ENCODE measurements around the gene ENPP1. TPM values are rescaled to one million over a fixed set of nuclear protein-coding genes. Genes with fewer than 3 reads are reported as not detected.

The ENPP1 gene
- total and polyA plus RNA-seq, 3 donors from 2014 or later = 8.3 to 16.0 (median 12.0) TPM

- Histone ChIP-seq H3K4me1 (no peaks in the 10 kb centered on the region), H3K4me3 (no peak overlapping the region), H3K9me3 (no peaks in the 10 kb centered on the region), H3K36me3 (ENCODE audit: low read depth, missing control alignments) (no peaks in the 10 kb centered on the region), H3K27me3 (no peaks in the 10 kb centered on the region), H3K27ac (no peak overlapping the region)
- no peak for TF ChIP-seq POLR2A (IDR thresholded peaks at IDR 0.05)
- TF ChIP-seq, protein P1, sequence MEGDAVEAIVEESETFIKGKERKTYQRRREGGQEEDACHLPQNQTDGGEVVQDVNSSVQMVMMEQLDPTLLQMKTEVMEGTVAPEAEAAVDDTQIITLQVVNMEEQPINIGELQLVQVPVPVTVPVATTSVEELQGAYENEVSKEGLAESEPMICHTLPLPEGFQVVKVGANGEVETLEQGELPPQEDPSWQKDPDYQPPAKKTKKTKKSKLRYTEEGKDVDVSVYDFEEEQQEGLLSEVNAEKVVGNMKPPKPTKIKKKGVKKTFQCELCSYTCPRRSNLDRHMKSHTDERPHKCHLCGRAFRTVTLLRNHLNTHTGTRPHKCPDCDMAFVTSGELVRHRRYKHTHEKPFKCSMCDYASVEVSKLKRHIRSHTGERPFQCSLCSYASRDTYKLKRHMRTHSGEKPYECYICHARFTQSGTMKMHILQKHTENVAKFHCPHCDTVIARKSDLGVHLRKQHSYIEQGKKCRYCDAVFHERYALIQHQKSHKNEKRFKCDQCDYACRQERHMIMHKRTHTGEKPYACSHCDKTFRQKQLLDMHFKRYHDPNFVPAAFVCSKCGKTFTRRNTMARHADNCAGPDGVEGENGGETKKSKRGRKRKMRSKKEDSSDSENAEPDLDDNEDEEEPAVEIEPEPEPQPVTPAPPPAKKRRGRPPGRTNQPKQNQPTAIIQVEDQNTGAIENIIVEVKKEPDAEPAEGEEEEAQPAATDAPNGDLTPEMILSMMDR (IDR thresholded peaks at IDR 0.05) = no peak
- WGBS, 2 donors = 63 to 86% methylated on average over 3 of the region's 3 CpGs
- intact Hi-C loops (cut with DNase I; ENCODE audit: low total_unique reads) = no loop called here
- DNase-seq = no peak
Measured at GRCh38 chr6:131890091-131890490, 82.3 kb downstream of the ENPP1 start.

DNA sequence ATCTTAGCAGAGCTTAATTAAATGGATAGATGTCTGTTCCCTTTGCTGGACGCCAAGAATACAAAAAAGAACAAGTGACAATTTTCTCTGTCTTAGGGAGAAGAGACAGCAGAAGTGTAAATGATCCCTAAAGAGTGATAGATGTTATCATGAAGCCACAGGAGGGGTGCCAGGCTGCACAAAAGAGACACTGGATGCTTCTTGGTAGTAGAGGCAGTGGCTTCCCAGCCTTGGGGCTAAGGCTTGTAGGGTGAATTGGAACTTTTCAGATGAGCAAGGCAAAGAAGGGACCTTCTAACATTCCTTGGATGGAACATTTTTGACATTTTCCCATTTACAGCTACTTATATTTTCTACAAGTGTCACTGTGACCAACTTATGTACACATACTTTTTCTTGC, 85.4 kb downstream of the ENPP1 start:
- Histone ChIP-seq H3K4me1 (no peaks in the 10 kb centered on the region), H3K27me3 (no peaks in the 10 kb centered on the region), H3K9me3 (no peaks in the 10 kb centered on the region), H3K27ac (no peak overlapping the region), H3K36me3 (ENCODE audit: low read depth, missing control alignments) (no peaks in the 10 kb centered on the region), H3K4me3 (no peak overlapping the region)
- intact Hi-C loops (cut with DNase I; ENCODE audit: low total_unique reads) = no loop called here
- no peak for DNase-seq
- TF ChIP-seq POLR2A (IDR thresholded peaks at IDR 0.05) = no peak
- TF ChIP-seq, protein P1 (IDR thresholded peaks at IDR 0.05) = no peak
- 84 to 91% methylated on average over 1 of the region's 1 CpG for WGBS, 2 donors

- intact Hi-C loops (cut with DNase I; ENCODE audit: low total_unique reads) = no loop called here
- DNase-seq = no peak
- Histone ChIP-seq H3K9me3 (no peaks in the 10 kb centered on the region), H3K27ac (no peak overlapping the region), H3K4me3 (no peak overlapping the region), H3K4me1 (no peaks in the 10 kb centered on the region), H3K36me3 (ENCODE audit: low read depth, missing control alignments) (no peaks in the 10 kb centered on the region), H3K27me3 (no peaks in the 10 kb centered on the region)
- 51 to 61% methylated on average over 8 of the region's 8 CpGs for WGBS, 2 donors
- TF ChIP-seq, protein P1 (IDR thresholded peaks at IDR 0.05) = no peak
- TF ChIP-seq POLR2A (IDR thresholded peaks at IDR 0.05) = no peak
Measured at GRCh38 chr6:131894493-131895424, 86.9 kb downstream of the ENPP1 start.

DNA sequence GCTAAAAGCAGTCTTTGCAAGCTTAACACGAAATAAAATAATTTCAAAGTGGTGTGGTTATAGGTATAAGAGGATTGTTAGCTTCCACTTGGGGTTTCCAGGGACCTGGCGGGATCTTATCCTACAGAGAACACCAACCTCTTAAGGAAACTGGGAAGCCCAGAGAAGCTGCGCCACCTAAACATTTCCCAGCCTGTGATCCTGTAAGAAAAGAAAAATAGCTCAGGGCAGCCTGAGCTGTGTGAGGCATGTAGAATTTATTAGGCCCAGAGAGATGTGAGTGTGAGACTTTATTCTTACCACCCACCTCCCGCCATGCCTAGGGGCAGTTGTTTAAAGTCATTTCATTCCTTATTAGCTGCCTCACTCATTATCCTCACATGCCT, 89.2 kb downstream of the ENPP1 start:
- WGBS, 2 donors = 85 to 94% methylated on average over 4 of the region's 4 CpGs
- Histone ChIP-seq H3K27ac (no peak overlapping the region), H3K4me3 (no peak overlapping the region), H3K36me3 (ENCODE audit: low read depth, missing control alignments) (no peaks in the 10 kb centered on the region), H3K4me1 (no peaks in the 10 kb centered on the region), H3K9me3 (no peaks in the 10 kb centered on the region), H3K27me3 (no peaks in the 10 kb centered on the region)
- TF ChIP-seq, protein P1 (IDR thresholded peaks at IDR 0.05) = no peak
- no peak for TF ChIP-seq POLR2A (IDR thresholded peaks at IDR 0.05)
- no peak for DNase-seq
- intact Hi-C loops (cut with DNase I; ENCODE audit: low total_unique reads) = no loop called here

DNA sequence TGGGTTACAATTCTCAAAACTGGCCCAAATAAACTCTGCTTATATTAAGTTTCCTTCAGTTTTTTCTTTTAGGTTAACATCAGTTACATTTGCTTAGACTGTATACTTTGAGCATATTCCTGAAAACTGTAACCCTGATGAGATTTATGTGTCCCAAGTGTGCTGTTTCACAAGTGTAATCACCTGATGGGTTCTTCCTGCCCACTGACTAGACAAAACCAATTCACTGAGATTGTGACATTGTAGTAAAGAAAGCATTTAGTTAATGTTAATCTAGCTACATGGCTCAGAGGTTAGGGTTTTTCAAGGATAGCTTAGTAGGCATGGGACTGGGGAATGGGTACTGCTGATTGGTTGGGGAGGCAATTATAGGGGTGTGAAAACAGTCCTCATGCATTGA, 89.8 kb downstream of the ENPP1 start:
- Histone ChIP-seq H3K4me3 (no peak overlapping the region), H3K4me1 (no peaks in the 10 kb centered on the region), H3K9me3 (no peaks in the 10 kb centered on the region), H3K27ac (no peak overlapping the region), H3K27me3 (no peaks in the 10 kb centered on the region), H3K36me3 (ENCODE audit: low read depth, missing control alignments) (no peaks in the 10 kb centered on the region)
- DNase-seq = no peak
- TF ChIP-seq, protein P1 (IDR thresholded peaks at IDR 0.05) = no peak
- no peak for TF ChIP-seq POLR2A (IDR thresholded peaks at IDR 0.05)
- intact Hi-C loops (cut with DNase I; ENCODE audit: low total_unique reads) = no loop called here
